Mucosa of stomach (tissue), 1 donor: ENCODE results near the gene ASTN2.

Experiments
- H3K27me3 ChIP-seq: one replicate; pipeline ENCODE4 v1.7.0; 2013; ENCODE audit warnings: mild to moderate bottlenecking, low read length; ENCODE audit not compliant: control insufficient read depth, insufficient read depth
- H3K36me3 ChIP-seq: one replicate; pipeline ENCODE4 v1.7.0; 2013; ENCODE audit warnings: low read length; ENCODE audit not compliant: control insufficient read depth, insufficient read depth
- H3K4me1 ChIP-seq: one replicate; pipeline ENCODE4 v1.7.0; 2013; ENCODE audit warnings: mild to moderate bottlenecking, low read length; ENCODE audit not compliant: control insufficient read depth, insufficient read depth
- H3K4me3 ChIP-seq: one replicate; pipeline ENCODE4 v1.7.0; 2013; ENCODE audit warnings: low read length
- H3K9ac ChIP-seq: one replicate; pipeline ENCODE4 v1.7.0; 2013; ENCODE audit warnings: mild to moderate bottlenecking, low read length, moderate library complexity
- H3K9me3 ChIP-seq: one replicate; pipeline ENCODE4 v1.7.0; 2013; ENCODE audit warnings: mild to moderate bottlenecking, low read length, moderate library complexity; ENCODE audit not compliant: control insufficient read depth
- donor health status: Pancreatic carcinoma.

The ASTN2 gene

GRCh38 chr9:116411506-116411905 is 1003.4 kb downstream of the ASTN2 start:
- H3K27me3 ChIP-seq = no peaks in the 10 kb centered on the region
- no peaks in the 10 kb centered on the region for H3K9me3 ChIP-seq
- no peak overlapping the region for H3K9ac ChIP-seq
- no peak overlapping the region for H3K4me3 ChIP-seq
- H3K4me1 ChIP-seq = no peaks in the 10 kb centered on the region
- H3K36me3 ChIP-seq = no peaks in the 10 kb centered on the region

- no peak overlapping the region for H3K4me3 ChIP-seq
- H3K36me3 ChIP-seq = no peaks in the 10 kb centered on the region
- H3K27me3 ChIP-seq = no peaks in the 10 kb centered on the region
- no peak overlapping the region for H3K9ac ChIP-seq
- H3K9me3 ChIP-seq = no peaks in the 10 kb centered on the region
- H3K4me1 ChIP-seq = no peaks in the 10 kb centered on the region
These were observed 1005.2 kb downstream of the ASTN2 start for GRCh38 chr9:116409638-116410037.

- Histone ChIP-seq H3K9me3 (no peaks in the 10 kb centered on the region), H3K36me3 (no peaks in the 10 kb centered on the region)
These were observed 1005.7 kb downstream of the ASTN2 start for GRCh38 chr9:116409129-116409528.

GRCh38 chr9:116406469-116406868 is 1008.4 kb downstream of the ASTN2 start:
- Histone ChIP-seq H3K9ac (no peak overlapping the region), H3K4me1 (no peaks in the 10 kb centered on the region), H3K27me3 (no peaks in the 10 kb centered on the region), H3K4me3 (no peak overlapping the region), H3K9me3 (no peaks in the 10 kb centered on the region), H3K36me3 (no peaks in the 10 kb centered on the region)

More at GRCh38 chr9:116409129-116409528, 1005.7 kb downstream of the ASTN2 start:
- H3K4me3 ChIP-seq = no peak overlapping the region
- H3K9ac ChIP-seq = no peak overlapping the region
- no peaks in the 10 kb centered on the region for H3K4me1 ChIP-seq
- H3K27me3 ChIP-seq = no peaks in the 10 kb centered on the region

GRCh38 chr9:116405321-116405720 is 1009.5 kb downstream of the ASTN2 start:
- no peaks in the 10 kb centered on the region for H3K27me3 ChIP-seq
- H3K4me3 ChIP-seq = no peak overlapping the region
- H3K9me3 ChIP-seq = no peaks in the 10 kb centered on the region
- no peaks in the 10 kb centered on the region for H3K4me1 ChIP-seq
- no peaks in the 10 kb centered on the region for H3K36me3 ChIP-seq
- H3K9ac ChIP-seq = no peak overlapping the region

- Histone ChIP-seq H3K4me1 (no peaks in the 10 kb centered on the region), H3K9me3 (no peaks in the 10 kb centered on the region), H3K36me3 (no peaks in the 10 kb centered on the region), H3K27me3 (no peaks in the 10 kb centered on the region), H3K9ac (no peak overlapping the region), H3K4me3 (no peak overlapping the region)
These were observed 1010.6 kb downstream of the ASTN2 start for GRCh38 chr9:116404228-116404627.

- H3K27me3 ChIP-seq = no peaks in the 10 kb centered on the region
- H3K4me1 ChIP-seq = no peaks in the 10 kb centered on the region
- no peak overlapping the region for H3K4me3 ChIP-seq
- no peaks in the 10 kb centered on the region for H3K9me3 ChIP-seq
- H3K36me3 ChIP-seq = no peaks in the 10 kb centered on the region
- H3K9ac ChIP-seq = no peak overlapping the region
These were observed 1011.7 kb downstream of the ASTN2 start for GRCh38 chr9:116403171-116403570.

- H3K27me3 ChIP-seq = no peaks in the 10 kb centered on the region
These were observed 1019.2 kb downstream of the ASTN2 start for GRCh38 chr9:116395699-116396037.

GRCh38 chr9:116394894-116395698 is 1019.8 kb downstream of the ASTN2 start:
- Histone ChIP-seq H3K9ac (no peak overlapping the region), H3K27me3 (no peaks in the 10 kb centered on the region), H3K9me3 (no peaks in the 10 kb centered on the region), H3K4me3 (no peak overlapping the region), H3K36me3 (no peaks in the 10 kb centered on the region), H3K4me1 (no peaks in the 10 kb centered on the region)

More at GRCh38 chr9:116395699-116396037, 1019.2 kb downstream of the ASTN2 start:
- no peak overlapping the region for H3K4me3 ChIP-seq
- H3K4me1 ChIP-seq = no peaks in the 10 kb centered on the region
- H3K9me3 ChIP-seq = no peaks in the 10 kb centered on the region
- H3K9ac ChIP-seq = no peak overlapping the region
- no peaks in the 10 kb centered on the region for H3K36me3 ChIP-seq

- Histone ChIP-seq H3K9ac (no peak overlapping the region), H3K4me3 (no peak overlapping the region)
These were observed 1020.8 kb downstream of the ASTN2 start for GRCh38 chr9:116394070-116394469.

GRCh38 chr9:116393198-116393597 is 1021.7 kb downstream of the ASTN2 start:
- Histone ChIP-seq H3K36me3 (no peaks in the 10 kb centered on the region), H3K4me1 (no peaks in the 10 kb centered on the region), H3K27me3 (no peaks in the 10 kb centered on the region), H3K9me3 (no peaks in the 10 kb centered on the region), H3K4me3 (no peak overlapping the region), H3K9ac (no peak overlapping the region)

More at GRCh38 chr9:116394070-116394469, 1020.8 kb downstream of the ASTN2 start:
- Histone ChIP-seq H3K36me3 (no peaks in the 10 kb centered on the region), H3K9me3 (no peaks in the 10 kb centered on the region), H3K27me3 (no peaks in the 10 kb centered on the region), H3K4me1 (no peaks in the 10 kb centered on the region)

- Histone ChIP-seq H3K4me1 (no peaks in the 10 kb centered on the region), H3K36me3 (no peaks in the 10 kb centered on the region), H3K9ac (no peak overlapping the region), H3K27me3 (no peaks in the 10 kb centered on the region), H3K9me3 (no peaks in the 10 kb centered on the region), H3K4me3 (no peak overlapping the region)
These were observed 1023.5 kb downstream of the ASTN2 start for GRCh38 chr9:116391306-116391900.
